Esophagus squamous epithelium (tissue), 4 donors: ENCODE data around the gene CISD1.

Source experiments
- CTCF ChIP-seq, 6 experiments: fragments of 450-650 bp in 4 of 6; fragments of 200-600 bp in 2 of 6; sonication (generic) in 2 of 6; IDR thresholded peaks; one replicate each; pipeline ENCODE4 v1.5.1; 2016 to 2019; ENCODE audit warnings: antibody characterized with exemption in 6 of 6, mild to moderate bottlenecking in 4 of 6, moderate library complexity in 4 of 6
- POLR2A ChIP-seq, 4 donors: fragments of 450-650 bp; IDR thresholded peaks; one replicate each; pipeline ENCODE4 v1.6.1; 2017; ENCODE audit warnings: antibody characterized with exemption in 4 of 4, mild to moderate bottlenecking in 4 of 4, moderate library complexity in 3 of 4

GRCh38 chr10:58220769-58221451, 48.1 kb upstream of the CISD1 start:
- TF ChIP-seq CTCF (IDR thresholded peaks at IDR 0.05), result no peak
- no peak for TF ChIP-seq POLR2A (IDR thresholded peaks at IDR 0.05)
